ENCODE data around the gene KIF1C. TPM values are rescaled to one million over a fixed set of nuclear protein-coding genes. Genes with fewer than 3 reads are reported as not detected.
A peak's percentile ranks its signal among the peaks of the same experiment; 100 is the strongest.

The KIF1C gene
- total and polyA plus RNA-seq, 7 donors: 46.4 to 164 (median 85.6) TPM

GRCh38 chr17:4999430-5000093 is 1.8 kb downstream of the KIF1C start:
- peaks cover 0 to 34% (median 31%) of the 10 kb centered on the region in 4 donors for H3K4me1 ChIP-seq
- intact Hi-C loops (cut with DNase I): loop anchor here (2.0 kb wide), 1 partner anchor 31 kb away; no protein-coding TSS in a partner anchor
- 66 to 72% methylated on average over 12 of the region's 12 CpGs for WGBS, 2 donors
- no peaks in the 10 kb centered on the region for H3K27me3 ChIP-seq
- no peaks in the 10 kb centered on the region for H3K9me3 ChIP-seq
- H3K4me3 ChIP-seq: peak overlapping the region; percentile 90 to 99 (median 98)
- H3K27ac ChIP-seq: peak overlapping the region; percentile 96 to 97 (median 96)
- no peak for DNase-seq
- TF ChIP-seq EP300 (IDR thresholded peaks at IDR 0.05) (no peak), CTCF (IDR thresholded peaks at IDR 0.05) (no peak), POLR2AphosphoS5 (IDR thresholded peaks at IDR 0.05) (no peak), POLR2A (IDR thresholded peaks at IDR 0.05) (no peak)
- peaks cover 26 to 40% (median 37%) of the 10 kb centered on the region in 4 donors for H3K36me3 ChIP-seq

GRCh38 chr17:5000237-5000639 is 2.5 kb downstream of the KIF1C start:
- Histone ChIP-seq H3K27me3 (no peaks in the 10 kb centered on the region), H3K9me3 (no peaks in the 10 kb centered on the region), H3K4me1 (peaks cover 0 to 34% (median 31%) of the 10 kb centered on the region in 4 donors), H3K36me3 (peaks cover 32 to 47% (median 44%) of the 10 kb centered on the region in 4 donors), H3K27ac (peak overlapping the region; percentile 96 to 97 (median 96)), H3K4me3 (peak overlapping the region; percentile 0 to 99 (median 94))
- 80 to 85% methylated on average over 11 of the region's 11 CpGs for WGBS, 2 donors
- DNase-seq: peak; percentile 92
- TF ChIP-seq EP300 (IDR thresholded peaks at IDR 0.05): no peak
- peak in 2 of 4 donors; percentile 11 to 35 for TF ChIP-seq POLR2AphosphoS5 (IDR thresholded peaks at IDR 0.05)
- TF ChIP-seq CTCF (IDR thresholded peaks at IDR 0.05): no peak
- intact Hi-C loops (cut with DNase I): no loop called here

GRCh38 chr17:5002121-5002788 is 4.5 kb downstream of the KIF1C start:
- WGBS, 2 donors: 95 to 96% methylated on average over 20 of the region's 20 CpGs
- Histone ChIP-seq H3K9me3 (no peaks in the 10 kb centered on the region), H3K36me3 (peaks cover 38 to 67% (median 64%) of the 10 kb centered on the region in 4 donors), H3K4me3 (no peak overlapping the region), H3K4me1 (peaks cover 0 to 26% (median 25%) of the 10 kb centered on the region in 4 donors), H3K27me3 (no peaks in the 10 kb centered on the region), H3K27ac (no peak overlapping the region)
- TF ChIP-seq POLR2A (IDR thresholded peaks at IDR 0.05) (no peak), EP300 (IDR thresholded peaks at IDR 0.05) (no peak), CTCF (IDR thresholded peaks at IDR 0.05) (no peak), POLR2AphosphoS5 (IDR thresholded peaks at IDR 0.05) (no peak)
- intact Hi-C loops (cut with DNase I): no loop called here
- no peak for DNase-seq

GRCh38 chr17:5003214-5003867 is 5.6 kb downstream of the KIF1C start:
- 96% methylated on average over 18 of the region's 18 CpGs for WGBS, 2 donors
- Histone ChIP-seq H3K9me3 (no peaks in the 10 kb centered on the region), H3K36me3 (peaks cover 48 to 78% (median 75%) of the 10 kb centered on the region in 4 donors), H3K4me1 (peaks cover 0 to 26% (median 25%) of the 10 kb centered on the region in 4 donors), H3K27me3 (no peaks in the 10 kb centered on the region), H3K4me3 (no peak overlapping the region), H3K27ac (no peak overlapping the region)
- TF ChIP-seq POLR2A (IDR thresholded peaks at IDR 0.05) (no peak), EP300 (IDR thresholded peaks at IDR 0.05) (no peak), CTCF (IDR thresholded peaks at IDR 0.05) (no peak), POLR2AphosphoS5 (IDR thresholded peaks at IDR 0.05) (no peak)
- DNase-seq: no peak
- intact Hi-C loops (cut with DNase I): no loop called here
